GM12872 (cell line): ENCODE measurements around the gene ADAMTSL3.

Experiments
- CTCF ChIP-seq: IDR thresholded peaks from 3 replicates; pipeline ENCODE4 v1.5.1; 2011; ENCODE audit warnings: low read depth, mild to moderate bottlenecking, low read length, moderate library complexity; ENCODE audit not compliant: insufficient read depth

The ADAMTSL3 gene

GRCh38 chr15:83810110-83810509, 156.2 kb downstream of the ADAMTSL3 start:
- no peak for TF ChIP-seq CTCF

- TF ChIP-seq CTCF = no peak
Measured at GRCh38 chr15:83813682-83814081, 159.8 kb downstream of the ADAMTSL3 start.

- no peak for TF ChIP-seq CTCF
Measured at GRCh38 chr15:83815506-83815905, 161.6 kb downstream of the ADAMTSL3 start.

GRCh38 chr15:83816124-83816883, 162.4 kb downstream of the ADAMTSL3 start:
- TF ChIP-seq CTCF = no peak

- TF ChIP-seq CTCF = no peak
Measured at GRCh38 chr15:83818591-83818990, 164.7 kb downstream of the ADAMTSL3 start.

GRCh38 chr15:83830381-83830780, 176.5 kb downstream of the ADAMTSL3 start:
- no peak for TF ChIP-seq CTCF

- no peak for TF ChIP-seq CTCF
Measured at GRCh38 chr15:83833569-83833968, 179.6 kb downstream of the ADAMTSL3 start.
